Measurements from ENCODE around the gene NAA15.

The NAA15 gene

DNA sequence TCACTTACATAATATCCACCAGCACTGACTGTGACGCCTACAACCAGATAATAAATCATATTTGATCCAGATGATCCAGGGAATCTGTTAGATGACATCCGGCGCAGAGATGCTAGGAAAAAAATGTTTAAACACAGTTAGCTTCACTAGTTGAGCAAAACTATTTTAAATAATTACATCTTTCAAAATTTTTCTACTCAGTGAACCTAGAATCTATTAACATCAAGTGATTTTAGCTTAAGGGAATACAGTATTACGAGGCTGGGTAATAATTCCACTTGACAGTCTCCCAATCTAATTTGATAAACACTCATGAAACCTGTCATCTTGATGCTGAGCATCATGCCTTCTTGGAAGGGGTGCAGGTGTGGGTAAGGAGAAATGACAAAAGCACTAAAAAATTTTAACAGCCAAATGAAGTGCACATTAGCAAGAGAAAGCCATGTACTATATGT, 26.0 kb upstream of the NAA15 start:
- Histone ChIP-seq H3K9me3 (ENCODE audit: control insufficient read depth, insufficient read depth, low read length) (no peaks in the 10 kb centered on the region), H3K27me3 (ENCODE audit: control insufficient read depth, insufficient read depth, low read length) (peaks cover 35% of the 10 kb centered on the region), H3K9ac (ENCODE audit: low read depth, low read length) (no peak overlapping the region), H3K27ac (ENCODE audit: low read depth, low read length) (no peak overlapping the region), H3K36me3 (ENCODE audit: control insufficient read depth, insufficient read depth, low read length) (no peaks in the 10 kb centered on the region), H3K4me1 (ENCODE audit: control insufficient read depth, insufficient read depth, low read length) (no peaks in the 10 kb centered on the region), H3K4me3 (ENCODE audit: low read depth, low read length) (no peak overlapping the region)

DNA sequence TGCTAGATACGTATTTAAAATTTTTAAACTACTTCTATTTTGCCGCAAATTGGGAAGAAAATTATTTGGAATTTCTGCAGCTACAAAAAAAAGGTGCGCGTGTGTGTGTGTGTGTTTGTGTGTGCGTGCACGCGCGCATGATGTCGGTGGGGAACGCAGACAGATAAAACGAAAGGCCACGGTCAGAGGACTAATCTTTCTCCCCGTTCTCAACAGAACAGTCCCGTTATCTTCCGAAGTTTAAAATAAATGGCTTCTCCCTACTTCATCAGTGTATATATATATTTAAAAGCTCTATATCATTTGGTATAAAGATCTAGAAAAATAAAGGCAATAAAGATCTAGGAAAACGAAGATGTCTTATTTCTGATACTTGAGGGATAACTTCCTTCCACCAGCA, 22.8 kb upstream of the NAA15 start:
- no peak overlapping the region for H3K27ac ChIP-seq (ENCODE audit: low read depth, low read length)
- H3K36me3 ChIP-seq (ENCODE audit: control insufficient read depth, insufficient read depth, low read length) = no peaks in the 10 kb centered on the region
- no peaks in the 10 kb centered on the region for H3K4me1 ChIP-seq (ENCODE audit: control insufficient read depth, insufficient read depth, low read length)
- no peaks in the 10 kb centered on the region for H3K9me3 ChIP-seq (ENCODE audit: control insufficient read depth, insufficient read depth, low read length)
- peak overlapping the region; percentile 63; the same call in 1 of the 2 replicates for H3K4me3 ChIP-seq (ENCODE audit: low read depth, low read length)
- peaks cover 46% of the 10 kb centered on the region for H3K27me3 ChIP-seq (ENCODE audit: control insufficient read depth, insufficient read depth, low read length)
- no peak overlapping the region for H3K9ac ChIP-seq (ENCODE audit: low read depth, low read length)

DNA sequence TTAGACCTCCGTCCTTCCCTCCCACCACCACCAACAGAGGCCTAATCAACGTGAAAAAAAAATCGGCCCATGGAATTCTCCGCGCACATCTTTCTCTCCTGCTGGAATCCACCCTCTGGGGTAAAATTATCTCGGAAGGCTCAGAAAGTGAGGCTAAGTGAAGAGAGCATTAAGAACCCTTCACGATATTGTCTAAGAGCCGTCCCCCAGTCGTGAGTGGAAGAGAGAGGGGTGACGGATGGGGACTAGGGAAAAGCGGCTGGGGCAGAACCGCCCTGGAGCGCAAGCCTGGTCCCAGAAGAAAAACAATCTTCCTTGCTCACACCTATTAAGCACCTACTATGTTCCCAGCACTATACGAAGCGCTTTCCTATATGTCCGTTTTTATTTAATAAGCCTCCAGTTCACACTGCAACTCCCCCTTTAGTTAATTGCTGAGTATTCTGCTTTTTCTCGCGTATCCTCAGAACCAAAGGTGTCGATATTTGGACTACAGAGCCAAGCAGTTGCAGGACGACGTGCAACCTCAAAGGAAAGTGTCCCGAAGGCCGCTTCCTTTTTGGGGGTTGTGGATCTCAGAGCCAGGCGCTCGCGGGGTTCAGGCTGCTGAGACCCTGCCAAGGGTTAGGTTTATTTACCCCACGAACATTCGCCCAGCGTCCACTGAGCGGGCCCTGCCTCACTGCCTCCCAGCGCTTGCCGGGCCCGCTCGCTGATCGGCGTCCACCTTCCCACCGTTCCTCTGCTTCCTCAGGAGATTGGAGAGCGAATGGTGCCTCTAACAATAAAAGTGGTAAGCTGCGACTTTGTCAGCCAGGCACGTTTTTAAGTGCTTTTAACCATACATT, 22.2 kb upstream of the NAA15 start:
- Histone ChIP-seq H3K9ac (ENCODE audit: low read depth, low read length) (no peak overlapping the region), H3K4me3 (ENCODE audit: low read depth, low read length) (peak overlapping the region; percentile 63), H3K27me3 (ENCODE audit: control insufficient read depth, insufficient read depth, low read length) (peaks cover 46% of the 10 kb centered on the region), H3K4me1 (ENCODE audit: control insufficient read depth, insufficient read depth, low read length) (no peaks in the 10 kb centered on the region), H3K27ac (ENCODE audit: low read depth, low read length) (no peak overlapping the region), H3K9me3 (ENCODE audit: control insufficient read depth, insufficient read depth, low read length) (no peaks in the 10 kb centered on the region), H3K36me3 (ENCODE audit: control insufficient read depth, insufficient read depth, low read length) (no peaks in the 10 kb centered on the region)

DNA sequence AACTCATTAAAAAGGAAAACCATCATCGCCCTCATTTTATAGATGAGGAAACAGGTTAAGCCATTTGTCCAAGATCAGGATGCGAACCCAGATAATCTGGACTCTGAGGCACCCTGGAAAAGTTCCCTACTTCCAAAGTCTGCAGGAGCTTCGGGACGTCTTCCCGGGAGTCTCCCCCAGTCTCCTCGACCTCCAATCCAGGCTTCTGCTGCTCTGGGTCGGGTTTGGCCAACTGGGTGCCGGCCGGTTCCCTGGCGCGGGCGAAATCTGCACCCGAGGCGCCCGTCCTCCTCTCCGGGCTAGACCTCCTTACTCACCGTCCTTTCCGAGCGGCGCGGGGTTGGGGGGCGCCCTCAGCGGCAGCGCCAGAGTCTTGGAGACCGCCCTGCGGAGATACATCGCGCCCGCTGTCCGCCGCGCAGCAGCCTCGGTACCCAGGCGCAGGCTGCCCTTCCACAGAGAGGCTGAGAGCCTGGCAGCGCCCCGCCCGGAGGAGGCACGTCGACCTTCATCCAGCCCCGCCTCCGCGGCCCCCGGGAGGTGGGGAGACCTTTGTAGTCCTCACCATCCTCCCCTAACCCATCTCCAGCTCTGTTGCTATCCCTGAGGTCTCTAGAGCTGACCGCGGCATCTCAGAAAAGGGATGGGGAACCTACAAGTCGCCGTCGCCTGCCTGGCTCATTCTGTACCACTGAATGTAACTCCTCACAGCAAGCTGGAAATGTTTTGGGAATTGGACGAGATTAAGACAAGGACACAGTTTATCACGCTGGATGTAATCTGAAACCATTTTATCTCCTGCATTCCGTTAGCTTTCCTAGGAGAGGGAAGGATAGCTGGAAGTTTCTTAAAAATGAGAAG, 21.3 kb upstream of the NAA15 start, which contains the start of gene MGARP:
MGARP (minus strand) TSS at position 466 of the 861 bp plus-strand sequence; CDS start at position 399, 67 bp downstream.
- no peaks in the 10 kb centered on the region for H3K36me3 ChIP-seq (ENCODE audit: control insufficient read depth, insufficient read depth, low read length)
- H3K27me3 ChIP-seq (ENCODE audit: control insufficient read depth, insufficient read depth, low read length) = peaks cover 46% of the 10 kb centered on the region
- no peaks in the 10 kb centered on the region for H3K4me1 ChIP-seq (ENCODE audit: control insufficient read depth, insufficient read depth, low read length)
- peak within 1 kb of the TSS; percentile 63 for H3K4me3 ChIP-seq (ENCODE audit: low read depth, low read length)
- H3K9ac ChIP-seq (ENCODE audit: low read depth, low read length) = no peak within 1 kb of the TSS
- H3K27ac ChIP-seq (ENCODE audit: low read depth, low read length) = no peak within 1 kb of the TSS
- no peaks in the 10 kb centered on the region for H3K9me3 ChIP-seq (ENCODE audit: control insufficient read depth, insufficient read depth, low read length)

DNA sequence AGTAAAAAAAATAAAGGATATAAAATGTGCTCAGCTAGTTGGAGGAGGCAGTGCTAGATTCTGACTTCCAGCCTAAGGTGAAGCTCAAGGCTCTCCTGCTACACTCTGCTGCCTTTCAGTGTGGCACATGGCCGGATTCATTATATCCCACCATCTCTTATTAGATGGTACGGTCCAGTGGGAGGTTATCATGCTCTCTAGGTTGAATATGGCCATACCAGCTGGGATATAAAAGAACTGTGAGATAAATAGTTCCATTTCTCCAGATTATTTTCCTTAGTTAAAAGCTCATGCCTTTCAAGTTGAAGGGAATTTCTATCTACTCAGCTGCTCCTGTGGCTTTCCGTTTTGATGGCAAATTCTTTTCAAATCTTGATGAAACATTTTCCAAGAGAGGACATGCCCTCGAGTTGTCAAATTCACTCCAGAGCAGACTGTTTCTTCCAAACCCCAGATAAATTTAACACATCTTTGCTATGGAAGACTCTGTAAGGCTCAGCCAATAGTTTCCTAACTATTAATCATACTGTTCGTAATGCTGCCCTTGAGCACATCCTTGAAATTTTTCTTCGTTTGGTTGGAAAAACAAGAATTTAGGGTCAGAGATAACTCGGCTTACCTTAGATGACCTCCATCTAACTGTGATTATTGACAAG, 19.1 kb upstream of the NAA15 start:
- Histone ChIP-seq H3K4me3 (ENCODE audit: low read depth, low read length) (no peak overlapping the region), H3K36me3 (ENCODE audit: control insufficient read depth, insufficient read depth, low read length) (no peaks in the 10 kb centered on the region), H3K27me3 (ENCODE audit: control insufficient read depth, insufficient read depth, low read length) (peaks cover 41% of the 10 kb centered on the region), H3K9ac (ENCODE audit: low read depth, low read length) (no peak overlapping the region), H3K27ac (ENCODE audit: low read depth, low read length) (no peak overlapping the region), H3K9me3 (ENCODE audit: control insufficient read depth, insufficient read depth, low read length) (no peaks in the 10 kb centered on the region), H3K4me1 (ENCODE audit: control insufficient read depth, insufficient read depth, low read length) (no peaks in the 10 kb centered on the region)

DNA sequence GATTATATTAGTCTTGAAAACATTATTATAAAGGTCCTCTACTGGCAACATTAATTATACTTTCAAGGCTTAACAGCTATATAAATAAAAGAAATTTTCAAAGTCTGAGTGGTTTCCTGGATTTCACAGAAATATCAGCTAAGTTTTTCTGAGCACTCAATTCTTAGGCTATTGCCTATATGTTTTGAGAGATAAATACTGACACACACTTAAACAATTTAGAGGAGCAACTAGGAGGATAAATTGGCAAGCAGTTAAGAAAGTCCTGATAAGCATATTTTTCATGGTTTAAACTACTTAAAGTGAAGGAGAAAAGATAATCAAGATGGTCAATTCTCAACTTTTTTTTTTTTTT, 18.6 kb upstream of the NAA15 start:
- H3K4me3 ChIP-seq (ENCODE audit: low read depth, low read length) = no peak overlapping the region
- H3K9ac ChIP-seq (ENCODE audit: low read depth, low read length) = no peak overlapping the region
- no peaks in the 10 kb centered on the region for H3K36me3 ChIP-seq (ENCODE audit: control insufficient read depth, insufficient read depth, low read length)

DNA sequence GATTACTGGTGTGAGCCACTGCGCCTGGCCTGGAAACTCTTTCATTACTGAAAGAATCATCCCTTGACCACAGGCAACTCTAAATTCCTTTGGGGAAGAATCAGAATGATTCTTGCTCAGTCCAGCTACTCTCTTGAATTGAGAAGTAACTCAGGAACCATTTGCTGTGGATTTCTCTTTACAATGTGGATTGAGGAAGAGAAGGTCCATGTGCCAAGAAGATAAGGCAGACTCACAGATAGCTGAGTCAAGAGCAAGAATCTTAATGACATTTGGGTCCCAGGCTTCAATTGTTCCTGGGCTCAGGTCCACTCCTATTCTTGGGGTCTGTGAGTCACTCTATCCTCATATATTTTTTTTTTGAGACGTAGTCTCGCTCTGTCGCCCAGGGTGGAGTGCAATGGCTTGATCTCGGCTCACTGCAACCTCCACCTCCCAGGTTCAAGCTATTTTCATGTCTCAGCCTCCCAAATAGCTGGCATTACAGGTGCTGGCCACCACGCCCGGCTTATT, 15.1 kb upstream of the NAA15 start:
- peaks cover 20% of the 10 kb centered on the region for H3K36me3 ChIP-seq (ENCODE audit: control insufficient read depth, insufficient read depth, low read length)
- 0 out of 2 replicates have a peak, but pooled peaks cover 1% of the 10 kb centered on the region for H3K27me3 ChIP-seq (ENCODE audit: control insufficient read depth, insufficient read depth, low read length)
- H3K27ac ChIP-seq (ENCODE audit: low read depth, low read length) = no peak overlapping the region
- no peaks in the 10 kb centered on the region for H3K9me3 ChIP-seq (ENCODE audit: control insufficient read depth, insufficient read depth, low read length)
- no peaks in the 10 kb centered on the region for H3K4me1 ChIP-seq (ENCODE audit: control insufficient read depth, insufficient read depth, low read length)
- no peak overlapping the region for H3K4me3 ChIP-seq (ENCODE audit: low read depth, low read length)
- no peak overlapping the region for H3K9ac ChIP-seq (ENCODE audit: low read depth, low read length)

More for the DNA sequence above, 18.6 kb upstream of the NAA15 start:
- no peaks in the 10 kb centered on the region for H3K9me3 ChIP-seq (ENCODE audit: control insufficient read depth, insufficient read depth, low read length)
- no peaks in the 10 kb centered on the region for H3K4me1 ChIP-seq (ENCODE audit: control insufficient read depth, insufficient read depth, low read length)
- no peak overlapping the region for H3K27ac ChIP-seq (ENCODE audit: low read depth, low read length)
- peaks cover 36% of the 10 kb centered on the region for H3K27me3 ChIP-seq (ENCODE audit: control insufficient read depth, insufficient read depth, low read length)

DNA sequence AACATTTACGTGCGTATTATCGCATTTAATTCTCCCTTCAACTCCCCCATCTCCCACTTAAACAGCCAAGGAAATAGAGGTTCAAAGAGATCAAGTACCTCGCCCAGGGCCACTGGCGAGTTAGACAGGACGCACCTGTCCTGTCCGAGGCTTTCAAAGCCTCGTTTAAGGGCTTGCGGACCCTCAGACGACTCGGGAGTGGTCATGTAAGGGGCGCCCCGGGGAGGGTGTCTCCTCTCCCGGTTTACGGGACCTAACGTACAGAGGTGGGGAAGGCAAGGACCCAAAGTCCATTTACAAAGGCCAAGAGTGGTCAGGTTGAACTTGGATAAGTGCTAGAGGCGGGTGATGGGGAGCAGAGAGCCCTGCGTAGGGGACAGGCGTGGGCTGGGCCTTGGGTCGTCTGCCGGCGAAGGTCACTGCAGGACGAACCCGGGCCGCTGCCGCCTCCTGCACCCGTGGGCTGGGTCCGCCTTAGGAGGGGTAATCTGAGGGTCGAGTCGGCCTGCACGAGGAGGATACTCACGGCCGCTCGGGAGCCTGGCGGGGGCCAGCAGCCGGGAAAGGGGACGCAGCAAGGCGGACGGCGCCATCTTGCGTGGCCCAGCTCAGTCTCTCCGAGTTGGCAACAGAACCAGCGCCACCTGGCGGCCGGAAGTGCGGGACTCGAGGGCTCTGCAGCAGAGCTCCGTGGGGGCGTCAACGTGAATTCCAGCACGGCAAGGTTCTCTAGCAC, 5.9 kb upstream of the NAA15 start:
- H3K36me3 ChIP-seq (ENCODE audit: control insufficient read depth, insufficient read depth, low read length) = peaks cover 28% of the 10 kb centered on the region
- peak overlapping the region; percentile 71 for H3K27ac ChIP-seq (ENCODE audit: low read depth, low read length)
- H3K9ac ChIP-seq (ENCODE audit: low read depth, low read length) = peak overlapping the region; percentile 86
- H3K9me3 ChIP-seq (ENCODE audit: control insufficient read depth, insufficient read depth, low read length) = no peaks in the 10 kb centered on the region
- no peaks in the 10 kb centered on the region for H3K27me3 ChIP-seq (ENCODE audit: control insufficient read depth, insufficient read depth, low read length)
- H3K4me3 ChIP-seq (ENCODE audit: low read depth, low read length) = peak overlapping the region; percentile 77
- peaks cover 11% of the 10 kb centered on the region for H3K4me1 ChIP-seq (ENCODE audit: control insufficient read depth, insufficient read depth, low read length)

DNA sequence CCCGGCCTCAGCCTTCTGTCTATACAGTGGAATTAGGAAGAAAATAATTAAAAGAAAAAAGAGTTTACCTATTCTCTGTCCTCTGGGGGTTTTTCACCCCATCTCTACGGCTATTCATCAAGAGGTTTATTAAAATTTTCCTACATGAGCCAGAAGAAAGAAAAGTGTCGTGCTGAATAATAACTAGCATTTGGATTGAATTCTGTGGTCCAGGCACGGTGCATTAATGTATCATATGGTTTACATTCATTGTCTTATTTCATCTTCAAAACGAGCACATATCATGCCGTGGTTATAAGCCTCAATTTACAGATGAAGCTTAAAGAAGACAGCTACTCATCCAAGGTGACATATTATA, 5.4 kb upstream of the NAA15 start:
- peak overlapping the region; percentile 77 for H3K4me3 ChIP-seq (ENCODE audit: low read depth, low read length)
- H3K36me3 ChIP-seq (ENCODE audit: control insufficient read depth, insufficient read depth, low read length) = peaks cover 23% of the 10 kb centered on the region
- H3K27me3 ChIP-seq (ENCODE audit: control insufficient read depth, insufficient read depth, low read length) = no peaks in the 10 kb centered on the region
- no peak overlapping the region for H3K27ac ChIP-seq (ENCODE audit: low read depth, low read length)
- H3K9ac ChIP-seq (ENCODE audit: low read depth, low read length) = no peak overlapping the region
- no peaks in the 10 kb centered on the region for H3K9me3 ChIP-seq (ENCODE audit: control insufficient read depth, insufficient read depth, low read length)
- peaks cover 12% of the 10 kb centered on the region for H3K4me1 ChIP-seq (ENCODE audit: control insufficient read depth, insufficient read depth, low read length)

DNA sequence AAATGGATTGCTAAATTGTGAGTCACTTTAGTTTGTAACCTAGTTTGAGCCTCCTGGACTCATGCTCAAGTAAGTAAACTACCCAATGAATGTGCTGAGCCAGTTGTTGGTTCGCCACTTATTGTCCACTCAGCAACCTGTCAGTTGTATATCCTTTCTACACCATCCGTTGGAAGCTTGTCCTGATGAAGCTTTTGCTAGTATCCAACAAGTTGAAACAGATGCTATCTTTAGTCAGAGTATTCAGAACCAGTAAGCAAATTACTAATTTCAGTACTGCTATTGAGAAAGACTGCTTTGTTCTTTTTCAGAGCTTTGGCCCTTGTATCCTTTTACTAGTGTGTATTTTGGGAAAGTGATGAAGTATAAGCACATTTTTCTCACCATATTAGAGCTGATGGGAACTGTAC, 4.3 kb upstream of the NAA15 start:
- H3K27ac ChIP-seq (ENCODE audit: low read depth, low read length) = no peak overlapping the region
- no peaks in the 10 kb centered on the region for H3K9me3 ChIP-seq (ENCODE audit: control insufficient read depth, insufficient read depth, low read length)
- peaks cover 18% of the 10 kb centered on the region for H3K36me3 ChIP-seq (ENCODE audit: control insufficient read depth, insufficient read depth, low read length)
- H3K9ac ChIP-seq (ENCODE audit: low read depth, low read length) = no peak overlapping the region
- H3K27me3 ChIP-seq (ENCODE audit: control insufficient read depth, insufficient read depth, low read length) = no peaks in the 10 kb centered on the region
- H3K4me1 ChIP-seq (ENCODE audit: control insufficient read depth, insufficient read depth, low read length) = peaks cover 12% of the 10 kb centered on the region
- H3K4me3 ChIP-seq (ENCODE audit: low read depth, low read length) = no peak overlapping the region

All from HUES48 (cell line).